Endothelial cell of umbilical vein (primary cell): ENCODE data around the gene PPP1R1A. TPM values are rescaled to one million over a fixed set of nuclear protein-coding genes. Genes with fewer than 3 reads are reported as not detected.

ENCODE experiments used
- BruUV-seq: library from RNA; stranded (reverse); fragments of 400-500 nt; replicated peaks from 2 replicates; lab custom pipeline; 2021; lab: Mats Ljungman, UMichigan
- CTCF ChIA-PET: fragments of 300-600, 350-600 bp; sonication (Branson Sonifier 250); formaldehyde crosslinking; loops from one replicate; lab custom pipeline; 2021; ENCODE audit warnings: antibody characterized with exemption, inconsistent platforms; lab: Charles Lee
- POLR2A ChIA-PET: fragments of 300-600, 350-600 bp; sonication (Branson Sonifier 250); formaldehyde crosslinking; loops from one replicate; lab custom pipeline; 2021; ENCODE audit warnings: antibody characterized with exemption, inconsistent platforms; lab: Charles Lee
- DNase-seq: peaks from one replicate; pipeline ENCODE4 v3.0.0-alpha.2; 2011; ENCODE audit warnings: low read depth, low spot score
- FAIRE-seq: peaks from 2 replicates; lab custom pipeline; 2011; peaks lifted over from hg19 to GRCh38; lab: Jason Lieb, UNC
- H2AFZ ChIP-seq: 2 replicates; pipeline ENCODE4 v1.6.0; 2012; ENCODE audit warnings: low read depth, low read length, control low read depth, inconsistent platforms
- H3K27ac ChIP-seq: 2 replicates; pipeline ENCODE4 v1.5.1; 2011; ENCODE audit warnings: low read depth, mild to moderate bottlenecking, control low read depth, low read length, moderate library complexity; ENCODE audit not compliant: insufficient read depth
- H3K27me3 ChIP-seq, 2 experiments: 2 replicates each; pipeline versions ENCODE4 v1.6.0 to v1.6.1; 2011; ENCODE audit warnings: low read length in 2 of 2, mixed read lengths in 1 of 2; ENCODE audit not compliant: control insufficient read depth in 2 of 2, insufficient read depth in 2 of 2
- H3K36me3 ChIP-seq, 2 experiments: 2 replicates in 1 of 2; 3 replicates in 1 of 2; pipeline ENCODE4 v1.5.1; 2011; ENCODE audit warnings: low read length in 2 of 2, mild to moderate bottlenecking in 1 of 2, moderate library complexity in 1 of 2; ENCODE audit not compliant: control insufficient read depth in 2 of 2, insufficient read depth in 2 of 2; ENCODE audit errors: extremely low read depth in 1 of 2
- H3K4me1 ChIP-seq: 3 replicates; pipeline ENCODE4 v1.5.1; 2011; ENCODE audit warnings: mild to moderate bottlenecking, low read length; ENCODE audit not compliant: control insufficient read depth, insufficient read depth; ENCODE audit errors: extremely low read depth
- H3K4me2 ChIP-seq: 2 replicates; pipeline ENCODE4 v1.6.1; 2011; ENCODE audit warnings: low read length, control low read depth, mixed read lengths; ENCODE audit not compliant: insufficient read depth
- H3K4me3 ChIP-seq, 3 experiments: fragments of 200-600 bp in 1 of 3; sonication (generic), shearing (Covaris generic) in 1 of 3; replicated peaks in 1 of 3; 2 replicates each; pipeline ENCODE4 v1.5.1; 2011 to 2016; ENCODE audit warnings: control low read depth in 3 of 3, low read length in 3 of 3, mild to moderate bottlenecking in 2 of 3, inconsistent platforms in 1 of 3, low read depth in 1 of 3, moderate library complexity in 1 of 3; ENCODE audit not compliant: insufficient read depth in 1 of 3
- H3K79me2 ChIP-seq: 2 replicates; pipeline ENCODE4 v1.6.0; 2012; ENCODE audit warnings: low read length, inconsistent platforms; ENCODE audit not compliant: control insufficient read depth, insufficient read depth
- H3K9ac ChIP-seq: replicated peaks from 2 replicates; pipeline ENCODE3; 2011; ENCODE audit warnings: low read length, control low read depth; ENCODE audit not compliant: insufficient read depth; ENCODE audit errors: extremely low read depth
- H3K9me1 ChIP-seq: replicated peaks from 3 replicates; pipeline ENCODE4 v1.6.0; 2011; ENCODE audit warnings: mild to moderate bottlenecking, low read length; ENCODE audit not compliant: control insufficient read depth, insufficient read depth; ENCODE audit errors: extremely low read depth
- H3K9me3 ChIP-seq: replicated peaks from 2 replicates; pipeline ENCODE4 v1.5.1; 2012; ENCODE audit warnings: low read length, inconsistent platforms; ENCODE audit not compliant: control insufficient read depth, insufficient read depth
- H4K20me1 ChIP-seq: replicated peaks from 2 replicates; pipeline ENCODE3; 2011; ENCODE audit warnings: mild to moderate bottlenecking, low read length; ENCODE audit not compliant: control insufficient read depth, insufficient read depth; ENCODE audit errors: extremely low read depth
- CTCF ChIP-seq, 2 donors: IDR thresholded peaks; 1 replicate in 1 of 2; 2 replicates in 1 of 2; pipeline ENCODE4 v1.5.1; 2011; ENCODE audit warnings: low read length in 2 of 2, mild to moderate bottlenecking in 2 of 2, moderate library complexity in 2 of 2, control low read depth in 1 of 2, inconsistent platforms in 1 of 2, low read depth in 1 of 2; ENCODE audit not compliant: insufficient read depth in 1 of 2; ENCODE audit errors: extremely low read depth in 1 of 2
- EZH2 ChIP-seq: IDR thresholded peaks from 2 replicates; pipeline ENCODE4 v1.6.1; 2012; ENCODE audit warnings: borderline replicate concordance, low read depth, mild to moderate bottlenecking, moderate library complexity, low read length, inconsistent platforms; ENCODE audit not compliant: severe bottlenecking
- FOS ChIP-seq: IDR thresholded peaks from 2 replicates; pipeline ENCODE4 v1.6.1; 2011; ENCODE audit warnings: mild to moderate bottlenecking, low read length, moderate library complexity, borderline replicate concordance; ENCODE audit not compliant: insufficient read depth
- GATA2 ChIP-seq: IDR thresholded peaks from 2 replicates; pipeline ENCODE4 v1.7.0; 2011; ENCODE audit warnings: low read depth, mild to moderate bottlenecking, moderate library complexity, mixed read lengths, low read length; ENCODE audit not compliant: insufficient read length, insufficient read depth
- JUN ChIP-seq: IDR thresholded peaks from 2 replicates; pipeline ENCODE4 v1.6.1; 2011; ENCODE audit warnings: borderline replicate concordance, low read depth; ENCODE audit not compliant: insufficient read length, insufficient read depth
- MYC ChIP-seq: IDR thresholded peaks from one replicate; pipeline ENCODE4 v1.6.1; 2011; ENCODE audit warnings: mild to moderate bottlenecking, low read depth, low read length
- POLR2A ChIP-seq: IDR thresholded peaks from 2 replicates; pipeline ENCODE4 v1.6.1; 2012; ENCODE audit warnings: low read depth, mild to moderate bottlenecking, control low read depth, low read length
- POLR2AphosphoS5 ChIP-seq: IDR thresholded peaks from 2 replicates; pipeline ENCODE4 v1.6.1; 2012; ENCODE audit warnings: low read depth, mild to moderate bottlenecking, control low read depth, low read length, moderate library complexity; ENCODE audit not compliant: insufficient read depth
- dilution Hi-C: fragments of 300-500 bp; cut with MboI; formaldehyde crosslinking; loops from one replicate; pipeline ENCODE4 v1.15.0; 2019; ENCODE audit warnings: low sequenced_read_pairs; ENCODE audit not compliant: extremely low pct_ligation_motif_present
- intact Hi-C: fragments of 100-400 bp; cut with micrococcal nuclease; formaldehyde crosslinking; loops from one replicate; pipeline ENCODE4 v1.10.0; 2022
- polyA plus RNA-seq, 4 experiments: library from polyadenylated mRNA; depleted of rRNA in 3 of 4; stranded (reverse) in 3 of 4; unstranded in 1 of 4; fragments of >200 nt; gene quantifications; 2 replicates each; pipeline versions ENCODE4 v1.2.1 to v1.2.3, GENCODE V29; 2011 to 2012; ENCODE audit warnings: missing spikeins in 1 of 4
- total RNA-seq: library from RNA; stranded (reverse); gene quantifications from 2 replicates; pipeline ENCODE4 v1.2.3, GENCODE V29; 2021
- TF ChIP-seq, protein P1 (sequence below): IDR thresholded peaks from 2 replicates; pipeline ENCODE4 v1.6.1; 2011; ENCODE audit not compliant: insufficient read depth, insufficient read length

PPP1R1A gene
- total and polyA plus RNA-seq, 2 donors (not counting 3 experiments of a cell fraction or from before 2014, with no cell fraction given) = not detected

- Histone ChIP-seq H3K9me1 (no peaks in the 10 kb centered on the region), H2AFZ (no peak overlapping the region), H3K4me2 (no peak overlapping the region), H3K79me2 (no peaks in the 10 kb centered on the region), H3K36me3 (no peaks in the 10 kb centered on the region), H4K20me1 (no peaks in the 10 kb centered on the region), H3K9ac (no peak overlapping the region), H3K4me3 (no peak overlapping the region), H3K27me3 (peaks cover 24 to 29% of the 10 kb centered on the region in 2 experiments), H3K27ac (no peak overlapping the region), H3K9me3 (no peaks in the 10 kb centered on the region), H3K4me1 (no peaks in the 10 kb centered on the region)
- BruUV-seq = no TSS peak
- TF ChIP-seq FOS (no peak), EZH2 (no peak)
- CTCF ChIA-PET = interaction anchor here (1.1 to 5.1 kb wide), 4 partner anchors 9 to 38 kb away, joined by 3 to 30 read pairs (median 4); no protein-coding TSS in a partner anchor
- POLR2A ChIA-PET = no interaction called here
- intact Hi-C loops = no loop called here
- no peak for FAIRE-seq
- dilution Hi-C loops = no loop called here
- DNase-seq = no peak
These were observed 23.7 kb downstream of the PPP1R1A start for GRCh38 chr12:54564768-54565167.

DNA sequence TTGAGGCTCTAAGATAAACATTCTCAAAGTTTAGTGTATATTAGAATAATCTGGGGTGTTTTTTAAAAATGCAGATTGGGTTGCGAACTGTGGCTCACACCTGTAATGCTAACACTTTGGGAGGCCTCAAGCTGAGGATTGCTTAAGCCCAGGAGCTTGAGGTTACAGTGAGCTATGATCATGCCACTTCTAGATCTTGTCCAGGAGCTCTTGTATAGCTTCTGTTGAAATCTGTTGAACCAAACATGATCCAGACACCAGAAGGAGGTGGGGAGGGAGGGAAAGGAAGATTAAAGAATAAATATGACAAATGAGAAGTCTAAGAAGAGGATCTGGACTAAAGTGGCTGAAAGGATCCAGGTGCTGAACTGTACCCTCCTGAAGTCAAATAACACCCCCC lies 24.7 kb downstream of the PPP1R1A start:
- CTCF ChIA-PET = interaction anchor here (1.2 to 5.1 kb wide), 4 partner anchors 8 to 33 kb away, joined by 3 to 30 read pairs (median 5); no protein-coding TSS in a partner anchor
- dilution Hi-C loops = no loop called here

More for the DNA sequence above, 24.7 kb downstream of the PPP1R1A start:
- Histone ChIP-seq H3K4me1 (no peaks in the 10 kb centered on the region), H3K79me2 (no peaks in the 10 kb centered on the region), H2AFZ (no peak overlapping the region), H3K9ac (no peak overlapping the region), H3K27me3 (peaks cover 26 to 31% of the 10 kb centered on the region in 2 experiments), H3K9me3 (no peaks in the 10 kb centered on the region), H3K9me1 (no peaks in the 10 kb centered on the region), H3K4me2 (no peak overlapping the region), H3K36me3 (no peaks in the 10 kb centered on the region), H3K4me3 (no peak overlapping the region), H4K20me1 (no peaks in the 10 kb centered on the region), H3K27ac (no peak overlapping the region)
- TF ChIP-seq JUN (no peak), POLR2AphosphoS5 (no peak), MYC (no peak), EZH2 (no peak), CTCF (IDR thresholded peaks at IDR 0.05; ENCODE audit: extremely low read depth in 1 of 2, insufficient read depth in 1 of 2, low read depth in 1 of 2, low read length in 2 of 2) (no peak), GATA2 (no peak), FOS (no peak), POLR2A (no peak)
- TF ChIP-seq, protein P1, sequence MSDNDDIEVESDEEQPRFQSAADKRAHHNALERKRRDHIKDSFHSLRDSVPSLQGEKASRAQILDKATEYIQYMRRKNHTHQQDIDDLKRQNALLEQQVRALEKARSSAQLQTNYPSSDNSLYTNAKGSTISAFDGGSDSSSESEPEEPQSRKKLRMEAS = no peak
- no peak for FAIRE-seq
- BruUV-seq = no TSS peak
- POLR2A ChIA-PET = no interaction called here
- intact Hi-C loops = no loop called here
- DNase-seq = no peak
